ENCODE measurements around the gene MINDY4. TPM values are rescaled to one million over a fixed set of nuclear protein-coding genes. Genes with fewer than 3 reads are reported as not detected.

The MINDY4 gene
- total RNA-seq, 1 donor from 2014 or later = 2.4 TPM

DNA sequence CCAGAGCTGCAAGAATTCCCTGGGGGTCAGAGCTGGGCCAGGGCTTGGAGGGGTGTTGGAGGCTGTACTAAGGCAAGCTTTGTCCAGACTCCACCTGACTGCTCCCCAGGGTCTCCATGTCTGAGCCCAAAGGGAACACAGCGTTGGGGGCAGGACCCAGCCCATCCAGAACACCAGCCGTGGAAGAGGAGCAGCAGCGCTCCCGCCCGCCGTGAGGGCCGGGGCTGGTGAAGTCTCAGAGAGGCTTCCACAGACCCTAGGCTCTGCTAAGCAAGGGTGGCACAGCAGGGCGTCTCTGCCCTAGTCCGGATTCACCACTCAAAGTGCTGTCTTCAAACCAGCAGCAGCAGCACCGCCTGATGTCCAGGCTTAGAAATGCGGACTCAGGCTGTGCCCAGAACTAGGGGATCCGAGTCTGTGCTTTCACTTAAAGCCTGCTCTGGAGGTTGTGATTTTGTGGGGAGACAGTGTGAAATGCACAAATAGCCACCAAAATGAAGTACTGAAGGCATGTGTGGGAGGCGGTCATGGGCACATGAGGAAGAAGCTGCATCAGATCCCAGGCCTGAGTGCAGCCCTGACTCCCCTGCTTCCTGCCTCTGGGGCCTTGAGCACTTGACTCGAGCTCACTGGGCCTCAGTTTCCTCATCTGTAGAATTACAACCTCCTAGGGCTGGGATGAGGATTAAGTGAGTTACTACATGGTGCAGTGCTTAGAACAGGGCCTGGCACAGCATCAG lies 123.8 kb downstream of the MINDY4 start:
- DNase-seq (ENCODE audit: low spot score in 2 of 2) (no peak), FAIRE-seq (no peak)

DNA sequence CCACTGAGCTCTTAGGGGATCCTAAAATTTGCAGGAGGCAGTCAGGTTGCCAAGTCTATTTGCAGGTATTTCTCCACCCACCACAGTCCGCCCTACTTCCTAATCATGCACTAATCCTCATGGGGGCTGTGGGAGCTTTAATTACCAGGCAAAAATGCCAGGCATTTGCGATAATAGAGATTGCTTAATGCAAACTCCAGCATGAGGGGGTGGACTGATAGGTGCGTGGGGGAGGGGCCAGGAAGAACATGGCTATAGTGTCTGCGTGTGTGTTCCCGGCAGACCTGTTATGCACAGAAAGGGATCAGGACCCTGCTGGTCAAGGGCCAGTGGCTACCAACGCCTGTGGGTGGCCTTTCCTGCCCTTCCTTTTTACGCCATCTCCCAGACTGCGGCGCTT lies 124.8 kb downstream of the MINDY4 start:
- no peak for FAIRE-seq
- no peak for DNase-seq (ENCODE audit: low spot score in 2 of 2)

DNA sequence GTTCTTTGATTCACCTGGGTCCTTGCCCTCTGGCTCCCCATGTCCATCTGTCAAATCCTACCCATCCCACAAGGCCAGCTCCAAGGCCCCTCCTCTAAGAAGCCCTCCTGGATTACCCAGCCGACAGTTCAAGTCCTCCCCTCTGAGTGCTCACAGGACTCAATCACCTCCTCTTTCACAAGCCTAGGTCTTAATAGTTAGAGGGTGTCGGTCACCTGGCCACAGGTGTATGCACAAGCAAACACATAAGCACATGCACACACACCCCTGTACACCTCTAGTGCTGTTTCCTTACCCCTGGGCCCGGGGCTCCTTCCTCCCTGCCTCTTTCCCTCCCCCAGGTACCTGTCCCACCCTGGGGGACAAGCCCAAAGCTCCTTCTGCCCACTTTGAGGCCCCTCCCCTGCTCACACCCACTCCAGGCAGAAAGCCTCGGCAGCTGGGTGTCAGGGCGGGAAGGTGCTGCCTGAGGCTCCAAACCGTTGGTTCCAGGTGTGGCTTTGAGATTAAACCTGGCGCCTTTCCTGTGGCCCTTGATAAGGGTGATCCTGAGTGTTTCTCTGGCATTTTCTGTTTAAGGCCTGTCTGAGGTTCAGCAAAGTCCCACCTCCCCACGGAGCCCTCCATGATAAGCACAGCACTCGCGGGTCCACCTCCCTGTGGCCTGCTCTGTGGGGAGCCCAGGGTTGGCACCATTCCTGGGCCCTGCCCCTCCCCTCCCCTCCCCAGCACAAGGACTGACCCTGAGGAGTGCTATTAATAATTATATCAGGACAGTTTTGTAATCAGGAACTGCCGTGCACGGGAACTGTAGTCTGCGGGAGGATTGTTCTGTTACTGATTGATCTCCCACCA lies 125.8 kb downstream of the MINDY4 start:
- no peak for FAIRE-seq

DNA sequence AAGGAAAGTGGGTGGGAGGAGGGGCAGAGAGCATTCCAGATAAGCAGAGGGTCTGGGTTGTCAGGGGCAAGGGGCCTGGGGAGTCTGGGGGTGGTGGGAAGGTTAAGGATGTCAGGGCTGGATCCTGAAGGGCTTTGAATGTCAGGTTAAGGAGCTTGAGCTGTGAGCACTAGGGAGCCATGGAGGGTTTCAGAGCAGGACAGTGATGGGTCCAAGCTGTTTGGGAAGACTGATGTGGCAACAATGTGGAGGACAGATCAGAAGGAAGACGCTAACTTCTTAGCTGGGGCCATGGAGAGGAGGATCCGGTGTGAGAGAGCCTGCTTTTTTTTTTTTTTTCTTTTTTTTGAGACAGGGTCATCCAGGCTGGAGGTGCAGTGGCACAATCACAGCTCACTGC lies 126.6 kb downstream of the MINDY4 start:
- no peak for FAIRE-seq

More for the DNA sequence above, 125.8 kb downstream of the MINDY4 start:
- DNase-seq (ENCODE audit: low spot score in 2 of 2) = no peak

DNA sequence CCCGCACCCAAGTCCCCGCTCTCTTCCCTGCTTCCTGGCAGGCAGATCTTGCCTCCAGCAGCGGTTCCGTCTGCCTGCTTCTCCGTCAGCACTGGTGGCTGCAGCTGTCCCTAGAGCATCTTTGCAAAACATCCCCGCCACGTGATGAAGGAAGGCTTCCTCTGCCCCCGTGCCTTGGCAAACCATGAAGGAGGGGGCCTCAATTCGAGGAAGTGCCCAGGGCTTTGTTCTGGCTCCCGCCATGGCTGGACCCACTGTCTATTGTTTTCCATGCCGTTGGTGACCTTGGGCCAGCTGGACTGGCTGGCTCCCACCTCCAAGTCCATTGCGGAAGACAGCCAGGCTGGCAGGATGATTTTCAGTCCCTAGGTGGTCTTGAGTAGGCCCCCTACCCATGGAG lies 127.2 kb downstream of the MINDY4 start:
- no peak for FAIRE-seq
- DNase-seq (ENCODE audit: low spot score in 2 of 2) = peak in 1 of 2 donors; percentile 24

More for the DNA sequence above, 126.6 kb downstream of the MINDY4 start:
- DNase-seq (ENCODE audit: low spot score in 2 of 2) = no peak

DNA sequence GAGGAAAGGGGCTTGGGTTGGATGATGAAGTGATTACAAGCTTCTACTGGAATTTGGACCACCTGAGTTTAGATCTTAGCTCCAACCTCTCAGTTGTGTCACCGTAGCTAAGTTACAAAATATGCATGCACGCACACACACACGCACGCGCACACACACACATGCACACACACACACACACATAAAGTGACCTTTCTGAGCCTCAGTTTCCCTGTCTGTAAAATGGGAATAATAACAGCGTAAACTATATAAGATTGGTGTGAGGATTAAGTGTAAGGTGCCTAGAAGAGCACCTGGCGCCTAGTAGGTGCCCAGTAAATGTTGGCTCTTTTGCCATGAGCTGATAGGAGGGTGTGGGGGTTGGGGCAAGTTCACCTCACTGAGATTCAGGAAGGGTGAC lies 127.8 kb downstream of the MINDY4 start:
- no peak for FAIRE-seq

DNA sequence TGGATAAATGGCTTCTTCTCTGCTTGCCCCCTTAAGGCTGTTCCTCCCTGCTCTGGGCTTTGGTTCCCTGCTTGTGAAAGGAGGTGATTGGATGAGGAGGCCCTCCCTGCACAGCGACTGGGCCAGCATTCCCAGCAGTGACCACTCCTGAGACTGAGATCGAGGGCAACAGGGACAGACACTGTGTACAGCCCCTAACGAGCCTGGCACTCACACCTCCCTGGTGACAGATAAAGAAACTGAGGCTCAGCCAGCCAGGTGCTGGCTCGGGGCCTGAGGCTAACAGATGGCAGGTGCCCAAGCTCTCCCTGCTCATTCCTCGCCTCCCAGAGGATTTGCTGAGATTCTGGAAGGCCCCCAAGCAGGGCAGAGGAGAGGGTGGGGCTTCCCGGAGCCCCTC lies 128.4 kb downstream of the MINDY4 start:
- FAIRE-seq = no peak
- no peak for DNase-seq (ENCODE audit: low spot score in 2 of 2)

More for the DNA sequence above, 127.8 kb downstream of the MINDY4 start:
- DNase-seq (ENCODE audit: low spot score in 2 of 2) = no peak

DNA sequence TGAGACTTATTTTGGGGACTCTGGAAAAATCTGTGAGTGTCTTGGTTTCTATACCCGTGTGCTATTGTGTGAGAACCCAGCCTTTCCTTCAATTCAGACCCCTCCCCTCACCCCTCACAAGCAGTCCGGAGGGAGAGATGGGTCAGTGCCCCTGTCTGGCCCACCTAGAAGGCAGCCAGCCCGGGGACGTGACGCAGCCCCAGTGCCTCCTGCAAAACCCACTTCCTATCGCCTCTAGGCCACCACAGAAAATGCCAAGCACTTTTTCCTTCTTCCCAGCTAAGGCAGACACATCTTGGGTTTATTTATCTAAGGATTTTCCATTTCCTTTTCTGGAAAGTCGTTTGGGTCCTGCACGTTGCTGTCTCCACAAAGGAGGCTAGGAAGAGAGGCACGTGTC lies 128.8 kb downstream of the MINDY4 start:
- DNase-seq (ENCODE audit: low spot score in 2 of 2) (no peak), FAIRE-seq (no peak)

DNA sequence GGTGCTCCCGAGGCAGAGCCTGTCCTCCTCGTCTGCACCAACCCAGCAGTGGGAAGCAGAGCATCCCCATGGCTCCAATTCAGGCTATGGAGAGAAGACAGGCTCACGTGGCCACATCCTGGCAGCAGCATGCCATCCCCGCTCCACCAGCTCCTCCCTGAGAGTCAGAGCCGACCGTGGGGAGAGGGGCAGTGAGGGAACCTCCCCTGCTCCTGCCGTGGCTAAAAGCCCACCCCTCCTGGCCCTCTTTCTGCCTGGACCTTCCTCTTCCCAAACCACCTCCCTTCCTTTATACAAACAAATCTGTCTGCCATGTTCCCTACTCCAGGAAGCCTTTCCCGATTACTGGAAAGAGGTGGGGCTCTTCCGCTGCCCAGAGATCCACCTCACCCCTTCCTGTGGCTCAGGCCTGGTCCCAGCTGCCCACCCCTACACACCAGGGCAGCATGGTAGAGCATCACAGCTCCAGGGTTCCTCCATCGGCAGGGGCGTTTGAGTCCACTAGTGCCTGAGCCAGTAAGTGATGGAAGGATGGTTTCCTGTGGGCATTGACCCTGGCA lies 129.7 kb downstream of the MINDY4 start:
- FAIRE-seq (no peak), DNase-seq (ENCODE audit: low spot score in 2 of 2) (no peak)

DNA sequence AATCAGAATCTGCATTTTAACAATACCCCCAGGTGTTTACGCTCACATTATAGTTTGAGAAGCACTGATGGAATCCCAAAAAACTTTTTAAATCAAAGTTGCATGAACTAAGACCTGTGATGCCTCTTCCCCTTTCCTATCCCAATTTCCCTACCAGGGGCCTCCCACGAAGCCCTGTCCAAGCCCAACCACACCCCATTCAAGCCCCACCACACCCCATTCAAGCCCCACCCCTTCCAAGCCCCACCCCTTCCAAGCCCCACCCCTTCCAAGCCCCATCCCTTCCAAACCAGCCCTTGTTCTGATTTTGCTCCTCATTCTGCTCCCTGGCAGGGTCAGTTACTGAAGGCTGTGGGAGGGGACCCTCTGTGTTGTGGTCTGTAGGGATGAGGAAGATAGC lies 130.6 kb downstream of the MINDY4 start:
- FAIRE-seq (no peak), DNase-seq (ENCODE audit: low spot score in 2 of 2) (no peak)

DNA sequence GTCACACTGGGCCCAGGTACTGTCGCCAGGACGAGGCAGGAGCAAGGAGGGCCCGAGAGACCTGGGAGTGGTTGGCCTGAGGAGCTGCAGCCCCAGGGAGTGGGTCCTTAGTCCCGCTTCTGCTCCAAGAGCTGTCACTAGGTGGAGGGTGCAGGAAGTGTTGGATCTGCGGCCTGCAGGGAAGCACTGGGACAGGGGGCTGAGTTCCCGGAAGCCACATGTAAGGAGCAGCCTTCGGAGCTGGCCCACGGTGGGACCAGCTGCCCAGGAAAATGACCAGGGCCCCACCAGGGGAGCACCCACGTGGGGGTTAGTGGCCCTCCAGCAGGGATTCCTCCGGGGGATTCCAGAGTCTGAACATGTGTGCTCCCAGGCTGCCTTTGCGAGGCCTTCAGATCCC lies 131.2 kb downstream of the MINDY4 start:
- FAIRE-seq (no peak), DNase-seq (ENCODE audit: low spot score in 2 of 2) (no peak)

DNA sequence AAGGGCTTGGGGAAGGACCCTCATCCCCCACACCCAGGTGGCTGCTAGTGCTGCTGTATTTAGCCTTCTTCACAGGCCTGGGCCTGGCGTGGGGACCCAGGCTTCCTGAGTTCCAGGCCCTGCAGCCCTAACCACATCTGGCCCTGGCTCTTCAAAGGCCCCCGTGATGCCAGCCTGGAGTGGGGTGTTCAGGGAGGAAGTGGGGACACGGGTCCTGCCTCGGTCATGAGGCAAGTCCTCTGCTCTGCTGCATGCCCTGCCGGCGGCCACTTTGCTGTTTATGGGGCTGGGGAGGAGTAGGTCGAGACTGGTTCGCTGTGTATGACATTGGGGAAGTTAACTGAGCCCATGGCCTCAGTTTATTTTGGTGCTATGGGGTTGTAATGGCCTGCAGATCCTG lies 131.9 kb downstream of the MINDY4 start:
- DNase-seq (ENCODE audit: low spot score in 2 of 2) (no peak), FAIRE-seq (no peak)

DNA sequence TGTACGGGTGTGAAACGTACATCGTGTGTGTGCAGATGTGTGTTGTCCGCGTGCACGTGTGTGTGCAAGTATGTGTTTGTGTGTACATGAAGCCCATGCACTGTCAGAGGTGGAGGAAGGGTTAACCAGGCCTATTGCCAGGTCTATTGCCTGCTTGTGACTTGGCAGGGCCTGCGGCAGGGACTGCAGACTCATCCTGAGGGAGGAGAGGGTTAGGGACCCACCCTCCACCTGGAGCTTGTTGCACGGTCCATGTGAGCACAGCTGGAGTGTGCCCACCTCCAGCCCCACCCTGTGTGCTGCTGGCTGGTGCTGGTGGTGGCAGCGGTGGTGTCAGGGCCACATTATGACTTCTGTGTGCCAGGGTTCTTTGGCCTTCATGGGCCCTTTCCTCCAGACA lies 133.3 kb downstream of the MINDY4 start:
- DNase-seq (ENCODE audit: low spot score in 2 of 2) (no peak), FAIRE-seq (no peak)

DNA sequence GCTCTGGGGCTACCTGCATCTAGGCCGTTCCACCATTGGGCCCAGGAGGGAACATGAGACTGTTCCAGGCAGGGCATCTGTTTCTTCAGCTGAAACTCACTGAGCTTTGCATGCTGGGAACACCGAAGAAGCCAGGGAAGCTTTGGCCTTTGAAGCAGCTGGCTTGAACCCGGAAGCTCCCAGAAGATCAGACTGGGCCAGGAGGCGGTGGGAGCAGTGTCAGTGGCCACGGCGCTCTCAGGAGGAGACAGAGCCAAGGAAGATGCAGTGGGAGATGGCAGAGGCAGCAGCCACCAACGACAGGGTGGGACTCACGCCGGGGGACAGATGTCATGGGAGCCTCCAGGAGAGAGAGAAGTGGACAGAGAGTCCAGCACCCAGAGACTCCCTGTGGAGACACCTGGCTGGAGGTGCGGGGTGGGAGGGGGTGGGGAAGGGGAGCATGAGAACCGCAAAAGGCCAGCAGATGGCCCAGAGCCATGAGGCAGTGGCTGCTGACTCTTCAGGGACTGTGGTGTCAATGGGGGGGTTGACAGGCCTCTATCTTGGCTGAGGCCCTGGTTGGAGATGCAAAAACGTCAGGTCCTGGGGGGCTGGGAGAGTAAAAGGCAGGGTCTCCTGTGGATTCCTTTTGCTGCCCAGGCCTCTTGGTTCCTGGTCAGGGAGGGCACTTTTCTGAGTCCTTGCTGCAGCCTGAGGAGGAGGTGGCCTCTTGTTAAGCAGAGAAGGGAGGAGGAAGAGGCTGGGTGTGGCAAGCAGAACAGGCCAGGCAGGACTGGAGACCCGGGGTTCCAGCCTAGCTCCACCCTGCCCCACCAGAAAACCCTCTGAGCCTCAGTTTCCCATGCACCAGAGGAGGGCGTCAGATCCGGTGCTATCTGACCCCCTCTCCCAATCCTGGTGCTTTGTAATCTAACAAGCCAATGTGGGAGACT lies 134.1 kb downstream of the MINDY4 start:
- DNase-seq (ENCODE audit: low spot score in 2 of 2) (peak in 1 of 2 donors; percentile 41), FAIRE-seq (no peak)

DNA sequence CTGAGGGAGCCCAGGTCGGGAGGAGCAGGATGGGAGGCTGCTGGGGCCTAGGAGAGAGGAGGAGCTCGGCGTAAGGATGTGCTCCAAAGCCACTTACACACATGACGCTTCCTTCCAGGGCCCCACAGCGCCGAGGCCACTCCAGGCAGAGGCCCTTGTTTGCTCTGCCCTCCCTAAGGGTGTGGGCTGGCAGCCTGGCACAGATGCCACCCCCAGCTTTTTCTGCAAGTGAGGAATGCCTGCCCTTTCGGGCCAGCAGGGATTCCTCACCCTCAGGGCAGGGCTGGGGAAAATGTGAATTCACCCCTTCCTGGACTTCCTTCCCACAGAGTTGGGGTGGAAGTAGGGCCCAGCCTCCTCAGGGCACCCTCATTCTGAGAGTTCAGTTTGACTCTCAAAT lies 134.8 kb downstream of the MINDY4 start:
- DNase-seq (ENCODE audit: low spot score in 2 of 2) (no peak), FAIRE-seq (no peak)

DNA sequence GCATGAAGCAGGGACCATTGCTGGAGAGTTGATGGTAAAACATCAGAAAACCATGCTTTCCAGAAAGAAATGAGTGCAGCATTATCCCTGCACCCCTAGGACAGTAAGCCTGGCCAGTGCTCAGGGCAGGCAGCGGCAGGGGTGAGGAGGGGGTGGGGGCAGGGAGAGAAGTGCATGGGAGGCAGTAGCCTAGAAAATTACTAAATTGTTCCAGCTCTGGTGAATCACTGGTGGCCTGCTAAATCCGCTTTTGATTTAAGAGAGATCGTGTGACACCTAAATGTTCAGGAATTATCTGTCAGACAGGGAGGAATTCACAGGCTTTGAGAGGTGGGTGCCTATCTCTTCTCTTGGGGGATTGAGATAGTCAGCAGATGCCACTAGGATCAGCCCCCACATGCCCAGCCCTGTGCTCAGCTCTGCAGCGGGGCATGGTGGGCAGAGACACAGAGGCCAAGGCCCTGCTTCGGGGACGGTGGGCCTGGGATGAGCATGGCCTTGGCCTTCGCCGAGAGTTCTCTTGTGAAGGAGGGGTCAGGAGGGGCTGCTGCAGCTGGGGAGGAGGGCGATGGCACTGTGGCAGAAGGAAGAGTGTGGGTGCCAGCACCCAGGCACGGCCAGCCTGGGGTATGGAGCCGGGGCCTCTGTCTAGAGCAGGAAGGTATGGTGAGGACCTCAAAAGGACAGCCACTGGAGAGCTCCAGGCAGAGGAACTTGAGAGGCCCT lies 135.5 kb downstream of the MINDY4 start:
- DNase-seq (ENCODE audit: low spot score in 2 of 2) (no peak), FAIRE-seq (no peak)

DNA sequence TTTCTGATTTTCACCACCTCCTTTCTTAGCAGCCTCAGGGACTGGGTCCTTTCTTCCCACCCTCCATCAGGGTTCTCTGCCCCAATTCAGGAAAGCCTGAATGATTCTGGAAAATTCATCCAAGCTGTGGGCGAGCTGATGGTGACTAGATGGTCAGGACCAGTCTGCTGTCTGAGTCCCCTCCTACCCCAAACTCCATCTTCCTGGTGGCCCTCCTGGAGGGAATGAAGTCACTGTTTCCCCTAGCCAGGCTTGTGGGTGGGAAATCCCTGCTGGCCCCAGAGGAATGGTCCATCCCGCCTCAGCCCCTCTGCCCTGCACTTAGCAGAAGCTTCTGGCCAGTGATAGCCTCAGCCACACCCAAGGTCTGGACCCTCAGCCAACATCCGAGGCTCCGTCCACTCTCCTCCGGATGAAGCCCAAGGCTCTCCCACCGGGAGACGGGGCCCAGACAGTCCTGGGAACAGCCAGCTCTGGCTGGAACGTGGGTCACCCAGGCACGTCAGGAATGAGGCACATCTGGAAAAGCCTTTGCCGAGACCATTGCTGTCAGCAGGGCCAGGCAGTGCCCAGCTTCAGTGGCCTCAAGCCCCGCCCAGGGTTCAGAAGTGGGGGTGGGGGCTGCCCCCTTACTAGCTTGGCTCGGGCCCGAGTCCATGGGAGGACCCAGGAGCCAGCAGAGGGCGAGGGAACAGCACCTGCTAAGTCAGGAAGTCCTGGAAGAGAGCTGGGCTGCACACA lies 136.5 kb downstream of the MINDY4 start:
- no peak for FAIRE-seq
- no peak for DNase-seq (ENCODE audit: low spot score in 2 of 2)

DNA sequence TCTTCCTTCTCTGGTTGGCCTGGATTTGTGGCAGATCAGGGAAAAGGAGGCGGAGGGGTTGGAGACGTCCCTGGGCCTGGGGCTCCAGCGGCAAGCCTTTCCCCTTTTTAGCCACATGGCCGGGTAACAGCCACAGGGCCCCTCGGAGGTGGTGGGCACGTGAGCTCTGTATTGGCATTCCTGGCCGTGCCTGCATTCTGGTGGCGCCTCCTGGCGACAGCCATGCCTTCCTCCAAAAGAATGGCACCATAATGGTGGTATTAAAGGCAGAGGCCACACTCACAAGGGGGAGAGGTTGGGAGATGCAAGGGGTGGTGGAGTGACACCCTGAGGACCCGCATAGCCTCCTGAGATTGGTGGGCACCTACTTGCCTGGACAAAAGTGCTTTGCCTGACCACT lies 137.5 kb downstream of the MINDY4 start:
- FAIRE-seq (no peak), DNase-seq (ENCODE audit: low spot score in 2 of 2) (no peak)

DNA sequence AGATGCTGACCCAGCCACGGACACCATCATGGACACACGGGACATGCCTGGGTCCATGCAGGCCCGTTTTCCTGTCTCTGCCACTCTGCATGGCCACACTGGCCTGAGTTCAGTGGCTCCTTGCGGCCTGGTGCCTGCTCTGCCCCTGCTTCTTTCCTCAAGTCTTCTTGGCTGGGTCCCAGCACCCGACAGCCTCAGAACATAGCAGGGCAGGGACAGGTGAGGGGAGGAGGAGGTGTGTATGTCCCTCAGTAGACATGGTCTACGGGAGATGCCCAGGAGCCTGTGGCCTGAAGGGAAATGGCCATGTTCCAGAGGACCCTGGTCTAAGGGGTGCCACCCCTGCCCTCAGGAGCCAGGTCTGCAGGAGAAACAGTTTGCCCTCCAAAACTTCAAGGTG lies 138.2 kb downstream of the MINDY4 start:
- no peak for DNase-seq (ENCODE audit: low spot score in 2 of 2)
- FAIRE-seq = no peak
